Mesendoderm (in vitro differentiated cells): ENCODE data around the gene DOK5.
A peak's percentile ranks its signal among the peaks of the same experiment; 100 is the strongest.

Experiments
- DNase-seq: peaks from one replicate; pipeline ENCODE4 v3.0.0; 2013
- H2AK5ac ChIP-seq: 2 replicates; pipeline ENCODE4 v1.6.1; 2013; ENCODE audit warnings: low read length, inconsistent platforms
- H2BK120ac ChIP-seq: 2 replicates; pipeline ENCODE4 v1.6.1; 2013; ENCODE audit warnings: low read depth, mild to moderate bottlenecking, low read length, moderate library complexity, mixed read lengths
- H2BK15ac ChIP-seq: replicated peaks from 2 replicates; pipeline ENCODE4 v1.6.1; 2013; ENCODE audit warnings: low read depth, mild to moderate bottlenecking, moderate library complexity
- H2BK5ac ChIP-seq: 2 replicates; pipeline ENCODE4 v1.6.1; 2013; ENCODE audit warnings: low read length, inconsistent platforms
- H3K18ac ChIP-seq: 2 replicates; pipeline ENCODE4 v1.6.1; 2013; ENCODE audit warnings: mild to moderate bottlenecking, low read length, mixed read lengths
- H3K23ac ChIP-seq: one replicate; pipeline ENCODE4 v1.6.1; 2013; ENCODE audit warnings: low read length
- H3K27ac ChIP-seq: 2 replicates; pipeline ENCODE4 v1.5.1; 2013; ENCODE audit warnings: low read depth, mild to moderate bottlenecking, inconsistent platforms, low read length, moderate library complexity
- H3K27me3 ChIP-seq: 2 replicates; pipeline ENCODE4 v1.6.1; 2013; ENCODE audit warnings: low read length, control low read depth, mild to moderate bottlenecking, inconsistent platforms; ENCODE audit not compliant: insufficient read depth, poor library complexity
- H3K36me3 ChIP-seq: 2 replicates; pipeline ENCODE4 v1.6.1; 2013; ENCODE audit warnings: low read length, inconsistent platforms; ENCODE audit not compliant: control insufficient read depth, insufficient read depth
- H3K4ac ChIP-seq: one replicate; pipeline ENCODE4 v1.6.1; 2013; ENCODE audit warnings: low read depth, mild to moderate bottlenecking, low read length, moderate library complexity
- H3K4me1 ChIP-seq: 2 replicates; pipeline ENCODE4 v1.6.1; 2013; ENCODE audit warnings: low read depth, low read length, inconsistent platforms; ENCODE audit not compliant: control insufficient read depth
- H3K4me2 ChIP-seq: 2 replicates; pipeline ENCODE4 v1.6.1; 2013; ENCODE audit warnings: low read length
- H3K4me3 ChIP-seq: 2 replicates; pipeline ENCODE4 v1.5.1; 2013; ENCODE audit warnings: mild to moderate bottlenecking, low read length
- H3K56ac ChIP-seq: one replicate; pipeline ENCODE4 v1.6.1; 2013; ENCODE audit warnings: low read length
- H3K79me1 ChIP-seq: 2 replicates; pipeline ENCODE4 v1.6.1; 2013; ENCODE audit warnings: low read length, inconsistent platforms
- H3K79me2 ChIP-seq: 2 replicates; pipeline ENCODE4 v1.6.1; 2013; ENCODE audit warnings: mild to moderate bottlenecking, low read length; ENCODE audit not compliant: control insufficient read depth, insufficient read depth
- H3K9ac ChIP-seq: 2 replicates; pipeline ENCODE4 v1.6.1; 2013; ENCODE audit warnings: low read length, inconsistent platforms
- H4K5ac ChIP-seq: one replicate; pipeline ENCODE4 v1.6.1; 2013; ENCODE audit warnings: low read length
- H4K8ac ChIP-seq: one replicate; pipeline ENCODE4 v1.6.1; 2013; ENCODE audit warnings: low read depth, mild to moderate bottlenecking, control low read depth, low read length, moderate library complexity
- WGBS: extraction: QIAGEN DNeasy Blood & Tissue Kit; methylation state at CpG from one replicate; pipeline ENCODE4 v1.1.7; 2013; ENCODE audit warnings: low lambda C conversion rate, missing lambda C conversion rate; ENCODE audit not compliant: insufficient coverage; ENCODE audit errors: extremely low coverage; 5-methylcytosine and 5-hydroxymethylcytosine counted together

The DOK5 gene

GRCh38 chr20:54643761-54644160 is 168.4 kb downstream of the DOK5 start:
- no peak for DNase-seq
- H3K4me2 ChIP-seq, result no peak overlapping the region
- H2BK5ac ChIP-seq, result no peak overlapping the region
- no peak overlapping the region for H3K27ac ChIP-seq
- H4K5ac ChIP-seq, result no peak overlapping the region
- H3K4me3 ChIP-seq, result no peak overlapping the region
- H2BK120ac ChIP-seq, result no peak overlapping the region
- H3K79me2 ChIP-seq, result no peaks in the 10 kb centered on the region
- WGBS, result no CpG with 5 or more reads among the region's 4 CpGs
- no peak overlapping the region for H3K56ac ChIP-seq
- no peak overlapping the region for H3K9ac ChIP-seq
- no peaks in the 10 kb centered on the region for H3K36me3 ChIP-seq
- no peak overlapping the region for H2AK5ac ChIP-seq
- H3K4me1 ChIP-seq, result no peaks in the 10 kb centered on the region
- H2BK15ac ChIP-seq, result no peak overlapping the region
- H3K27me3 ChIP-seq, result no peaks in the 10 kb centered on the region
- H3K4ac ChIP-seq, result no peak overlapping the region
- H3K79me1 ChIP-seq, result no peaks in the 10 kb centered on the region
- no peak overlapping the region for H3K23ac ChIP-seq
- no peak overlapping the region for H3K18ac ChIP-seq
- no peak overlapping the region for H4K8ac ChIP-seq

GRCh38 chr20:54645445-54646155 is 170.2 kb downstream of the DOK5 start:
- Histone ChIP-seq H3K79me2 (no peaks in the 10 kb centered on the region), H3K27ac (no peak overlapping the region), H4K5ac (no peak overlapping the region), H3K23ac (no peak overlapping the region), H3K9ac (no peak overlapping the region), H3K79me1 (no peaks in the 10 kb centered on the region), H2AK5ac (no peak overlapping the region), H3K27me3 (no peaks in the 10 kb centered on the region), H3K4me2 (no peak overlapping the region), H3K18ac (no peak overlapping the region), H2BK5ac (no peak overlapping the region), H4K8ac (no peak overlapping the region), H2BK15ac (no peak overlapping the region), H3K4me3 (no peak overlapping the region), H3K56ac (no peak overlapping the region), H3K4ac (no peak overlapping the region), H3K4me1 (no peaks in the 10 kb centered on the region), H3K36me3 (no peaks in the 10 kb centered on the region), H2BK120ac (no peak overlapping the region)
- WGBS, result no CpG with 5 or more reads among the region's 8 CpGs
- DNase-seq, result no peak

GRCh38 chr20:54646156-54646517 is 170.7 kb downstream of the DOK5 start:
- Histone ChIP-seq H3K79me1 (no peaks in the 10 kb centered on the region), H4K8ac (peak overlapping the region; percentile 82), H3K27ac (no peak overlapping the region), H3K4me3 (no peak overlapping the region), H2BK120ac (no peak overlapping the region), H3K4ac (no peak overlapping the region), H3K56ac (no peak overlapping the region), H2BK5ac (no peak overlapping the region), H3K79me2 (no peaks in the 10 kb centered on the region), H3K27me3 (no peaks in the 10 kb centered on the region), H3K4me2 (no peak overlapping the region), H4K5ac (no peak overlapping the region), H2BK15ac (no peak overlapping the region), H3K23ac (no peak overlapping the region), H3K36me3 (no peaks in the 10 kb centered on the region), H3K4me1 (no peaks in the 10 kb centered on the region), H3K18ac (no peak overlapping the region), H3K9ac (no peak overlapping the region), H2AK5ac (no peak overlapping the region)
- 100% methylated on average over 1 of the region's 4 CpGs for WGBS
- DNase-seq, result no peak

GRCh38 chr20:54648421-54649142 is 173.2 kb downstream of the DOK5 start:
- H3K27ac ChIP-seq, result no peak overlapping the region
- H2BK5ac ChIP-seq, result no peak overlapping the region
- H3K23ac ChIP-seq, result no peak overlapping the region
- no peaks in the 10 kb centered on the region for H3K36me3 ChIP-seq
- H3K56ac ChIP-seq, result peak overlapping the region; percentile 49
- no CpG with 5 or more reads among the region's 9 CpGs for WGBS
- no peak overlapping the region for H3K4me2 ChIP-seq
- H3K27me3 ChIP-seq, result no peaks in the 10 kb centered on the region
- H2AK5ac ChIP-seq, result no peak overlapping the region
- H4K8ac ChIP-seq, result no peak overlapping the region
- no peak overlapping the region for H3K18ac ChIP-seq
- no peaks in the 10 kb centered on the region for H3K79me2 ChIP-seq
- H2BK15ac ChIP-seq, result no peak overlapping the region
- no peak overlapping the region for H2BK120ac ChIP-seq
- H4K5ac ChIP-seq, result no peak overlapping the region
- no peak overlapping the region for H3K4me3 ChIP-seq
- no peaks in the 10 kb centered on the region for H3K4me1 ChIP-seq
- no peaks in the 10 kb centered on the region for H3K79me1 ChIP-seq
- no peak overlapping the region for H3K9ac ChIP-seq
- DNase-seq, result no peak
- H3K4ac ChIP-seq, result no peak overlapping the region

- H3K18ac ChIP-seq, result no peak overlapping the region
- H2BK120ac ChIP-seq, result no peak overlapping the region
- DNase-seq, result peak; percentile 88
Observed at GRCh38 chr20:54649511-54649962, 174.1 kb downstream of the DOK5 start.

More at GRCh38 chr20:54649511-54649962, 174.1 kb downstream of the DOK5 start:
- Histone ChIP-seq H3K4ac (no peak overlapping the region), H3K9ac (no peak overlapping the region), H3K27ac (no peak overlapping the region), H3K79me2 (no peaks in the 10 kb centered on the region), H2BK5ac (no peak overlapping the region), H4K5ac (no peak overlapping the region), H3K56ac (no peak overlapping the region), H3K4me3 (no peak overlapping the region), H4K8ac (no peak overlapping the region), H3K79me1 (no peaks in the 10 kb centered on the region), H2AK5ac (no peak overlapping the region), H3K27me3 (no peaks in the 10 kb centered on the region), H3K4me2 (no peak overlapping the region), H3K36me3 (no peaks in the 10 kb centered on the region), H2BK15ac (no peak overlapping the region), H3K4me1 (no peaks in the 10 kb centered on the region), H3K23ac (no peak overlapping the region)
- no CpG with 5 or more reads among the region's 8 CpGs for WGBS
